ENCODE data around the gene SCAF1.
A peak's percentile ranks its signal among the peaks of the same experiment; 100 is the strongest.
"Not testable (repeated sequence)": the region's sequence is repeated elsewhere in the genome, so short reads cannot be mapped to it uniquely, and the experiment has no call there.

The SCAF1 gene

DNA sequence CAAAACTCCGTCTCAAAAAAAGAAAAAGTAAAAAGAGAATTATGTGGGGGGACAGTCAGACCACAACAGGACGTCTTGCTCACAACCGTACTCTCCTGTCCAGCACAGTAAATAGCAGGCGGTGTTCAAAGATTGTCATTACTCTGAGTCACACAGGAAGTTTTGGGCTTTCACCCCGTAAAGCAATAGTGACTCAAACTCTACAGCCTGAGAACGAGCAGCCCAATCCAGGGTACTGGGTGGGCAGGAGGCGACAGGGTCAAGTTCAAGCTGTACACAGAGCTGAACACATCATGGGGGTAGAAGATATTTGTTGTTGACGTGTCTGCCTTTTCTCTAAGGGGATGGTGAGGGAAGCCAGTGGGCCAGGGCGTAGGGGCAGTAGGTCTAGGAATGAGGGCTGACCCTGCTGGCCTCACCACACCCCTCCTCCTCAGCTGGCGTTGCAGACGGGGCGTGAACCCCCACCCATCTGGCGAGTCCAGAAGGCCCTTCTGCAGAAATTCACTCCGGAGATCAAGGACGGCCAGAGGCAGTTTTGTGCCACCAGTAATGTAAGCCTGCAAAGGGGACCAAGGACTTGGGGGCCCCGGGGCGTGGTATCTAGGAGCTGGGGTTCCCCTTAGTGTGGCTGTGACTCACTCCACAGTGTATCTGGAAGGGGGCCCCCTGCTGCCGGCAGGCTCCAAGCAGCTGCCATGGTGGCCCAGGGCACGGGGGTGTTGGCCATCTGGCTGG is 27.7 kb upstream of the SCAF1 start:
- DNase-seq = no peak

DNA sequence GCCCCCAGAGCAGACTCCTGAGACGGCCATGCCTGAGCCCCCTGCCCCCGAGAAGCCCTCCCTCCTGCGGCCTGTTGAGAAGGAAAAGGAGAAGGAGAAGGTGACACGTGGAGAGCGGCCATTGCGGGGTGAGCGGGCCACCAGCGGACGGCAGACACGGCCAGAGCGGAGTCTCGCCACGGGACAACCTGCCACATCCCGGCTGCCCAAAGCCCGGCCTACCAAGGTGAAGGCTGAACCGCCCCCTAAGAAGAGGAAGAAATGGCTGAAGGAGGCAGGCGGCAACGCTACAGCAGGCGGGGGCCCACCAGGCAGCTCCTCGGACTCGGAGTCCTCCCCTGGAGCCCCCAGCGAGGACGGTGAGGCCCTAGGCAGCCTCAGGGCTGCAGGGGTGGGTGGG is 26.1 kb upstream of the SCAF1 start:
- no peak for DNase-seq

DNA sequence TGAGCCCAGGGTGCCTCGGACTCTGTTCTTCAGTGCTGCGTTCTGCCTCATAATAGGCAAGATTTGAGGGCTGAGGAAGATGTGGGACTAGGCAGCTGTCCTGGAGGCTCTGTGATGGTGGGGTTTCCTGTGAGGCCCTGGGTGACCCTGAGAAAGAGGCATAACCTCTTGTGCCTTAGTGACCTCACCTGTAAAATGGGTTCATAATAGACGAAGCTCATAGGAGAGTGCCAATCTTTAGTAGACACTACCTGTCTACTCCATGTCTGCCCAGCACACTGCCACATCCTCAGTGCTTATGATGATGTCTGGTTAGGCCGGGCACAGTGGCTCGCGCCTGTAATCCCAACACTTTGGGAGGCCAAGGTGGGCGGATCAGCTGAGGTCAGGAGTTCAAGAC is 25.5 kb upstream of the SCAF1 start:
- DNase-seq = no peak

DNA sequence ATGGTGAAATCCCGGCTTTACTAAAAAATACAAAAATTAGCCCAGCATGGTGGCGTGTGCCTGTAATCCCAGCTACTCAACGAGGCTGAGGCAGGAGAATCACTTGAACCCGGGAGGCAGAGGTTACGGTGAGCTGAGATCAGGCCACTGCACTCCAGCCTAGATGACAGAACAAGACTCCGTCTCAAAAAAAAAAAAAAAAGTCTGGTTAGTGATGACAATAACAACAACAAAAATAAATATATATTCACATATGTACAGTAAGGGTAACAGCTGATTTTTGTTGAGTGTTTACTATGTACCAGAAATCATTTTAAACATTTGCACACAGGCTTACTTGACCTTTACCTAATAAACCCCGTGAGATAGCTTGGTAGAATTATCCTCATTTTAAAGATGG is 25.1 kb upstream of the SCAF1 start:
- DNase-seq = no peak

DNA sequence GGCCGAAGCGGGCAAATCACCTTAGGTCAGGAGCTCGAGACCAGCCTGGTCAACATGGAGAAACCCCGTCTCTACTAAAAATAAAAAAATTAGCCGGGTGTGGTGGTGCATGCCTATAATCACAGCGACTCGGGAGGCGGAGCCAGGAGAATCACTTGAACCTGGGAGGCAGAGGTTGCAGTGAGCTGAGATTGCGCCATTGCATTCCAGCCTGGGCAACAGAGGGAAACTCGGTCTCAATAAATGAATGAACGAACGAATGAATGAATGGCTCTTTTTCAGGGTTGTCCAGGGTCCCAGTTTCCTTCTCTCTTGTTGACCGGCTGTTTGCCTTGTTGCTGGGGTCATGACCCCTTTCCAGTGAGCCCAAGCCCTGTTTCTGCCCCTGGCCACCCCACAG is 24.1 kb upstream of the SCAF1 start:
- DNase-seq = not testable (repeated sequence)

DNA sequence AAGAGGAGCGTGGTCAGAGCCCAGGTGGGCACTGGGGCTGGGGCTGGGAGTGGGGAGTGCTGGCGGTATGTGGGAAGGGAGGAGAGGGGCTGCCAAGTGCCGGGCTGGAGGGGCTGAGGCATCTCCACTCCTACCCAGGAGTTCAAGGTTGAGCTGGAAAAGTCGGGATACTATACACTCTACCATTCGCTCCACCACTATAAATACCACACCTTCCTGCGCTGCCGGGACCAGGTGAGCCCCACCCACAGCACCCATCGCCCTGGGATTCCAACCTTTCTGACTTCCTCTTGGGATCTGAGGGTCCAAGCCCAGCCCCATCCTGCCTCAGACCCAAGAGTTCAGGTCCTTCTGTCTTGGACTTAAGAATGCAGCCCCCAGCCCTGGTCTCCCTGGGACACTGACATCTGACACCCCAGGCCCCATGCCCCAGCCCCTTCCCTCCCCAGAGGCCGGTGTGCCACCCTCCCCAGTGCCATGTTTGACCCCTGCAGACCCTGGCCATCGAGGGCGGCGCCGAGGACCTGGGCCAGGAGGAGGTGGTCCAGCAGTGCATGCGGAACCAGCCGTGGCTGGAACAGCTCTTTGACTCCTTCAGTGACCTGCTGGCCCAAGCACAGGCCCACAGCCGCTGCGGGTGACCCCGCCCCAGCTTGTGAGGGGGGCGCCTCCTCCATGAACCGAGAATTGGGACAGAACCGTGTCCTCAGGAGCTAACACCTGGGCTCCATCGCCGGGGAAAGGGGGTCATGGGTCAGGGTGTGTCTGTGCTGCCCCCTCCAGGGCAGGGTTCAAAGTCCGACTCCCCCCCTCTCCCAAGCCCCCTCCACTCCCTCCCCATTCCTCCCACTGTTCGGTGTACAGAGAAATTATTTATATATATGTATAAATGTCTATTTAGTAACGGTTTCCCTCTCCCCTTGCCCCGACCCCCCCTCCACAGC is 16.8 kb upstream of the SCAF1 start:
- no peak for DNase-seq

DNA sequence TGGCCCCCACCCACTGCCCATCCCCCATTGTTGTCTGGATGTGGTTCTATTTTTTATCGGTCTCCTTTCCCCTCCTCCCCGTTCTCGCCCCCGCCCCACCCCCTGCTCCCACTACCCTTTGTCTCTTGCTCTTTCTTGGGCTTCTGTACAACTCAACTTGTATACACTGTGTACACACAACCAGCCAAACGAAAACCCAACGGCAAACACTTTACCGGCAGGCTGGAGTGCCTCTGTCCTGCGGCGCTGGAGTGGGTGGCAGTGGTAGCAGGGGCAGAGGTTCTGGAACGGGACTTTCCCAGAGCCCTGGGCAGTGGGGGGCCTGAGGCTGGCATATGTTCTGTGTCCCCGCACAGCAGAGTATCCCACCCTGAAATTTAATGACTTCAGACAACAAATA is 15.8 kb upstream of the SCAF1 start:
- no peak for DNase-seq

DNA sequence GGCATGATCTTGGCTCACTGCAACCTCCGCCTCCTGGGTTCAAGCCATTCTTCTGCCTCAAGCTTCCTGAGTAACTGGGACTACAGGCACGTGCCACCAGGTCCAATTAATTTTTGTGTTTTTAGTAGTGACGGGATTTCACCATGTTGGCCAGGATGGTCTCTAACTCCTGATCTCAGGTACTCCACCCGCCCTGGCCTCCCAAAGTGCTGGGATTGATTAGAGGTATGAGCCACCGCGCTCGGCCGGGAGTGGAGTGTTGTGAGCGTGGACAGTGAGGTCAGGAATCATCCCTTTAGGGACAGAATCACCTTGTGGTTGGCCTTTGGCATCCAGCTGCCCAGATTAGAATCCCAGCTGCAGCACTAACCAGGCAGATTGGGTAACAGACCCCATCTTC is 12.3 kb upstream of the SCAF1 start:
- DNase-seq = no peak

DNA sequence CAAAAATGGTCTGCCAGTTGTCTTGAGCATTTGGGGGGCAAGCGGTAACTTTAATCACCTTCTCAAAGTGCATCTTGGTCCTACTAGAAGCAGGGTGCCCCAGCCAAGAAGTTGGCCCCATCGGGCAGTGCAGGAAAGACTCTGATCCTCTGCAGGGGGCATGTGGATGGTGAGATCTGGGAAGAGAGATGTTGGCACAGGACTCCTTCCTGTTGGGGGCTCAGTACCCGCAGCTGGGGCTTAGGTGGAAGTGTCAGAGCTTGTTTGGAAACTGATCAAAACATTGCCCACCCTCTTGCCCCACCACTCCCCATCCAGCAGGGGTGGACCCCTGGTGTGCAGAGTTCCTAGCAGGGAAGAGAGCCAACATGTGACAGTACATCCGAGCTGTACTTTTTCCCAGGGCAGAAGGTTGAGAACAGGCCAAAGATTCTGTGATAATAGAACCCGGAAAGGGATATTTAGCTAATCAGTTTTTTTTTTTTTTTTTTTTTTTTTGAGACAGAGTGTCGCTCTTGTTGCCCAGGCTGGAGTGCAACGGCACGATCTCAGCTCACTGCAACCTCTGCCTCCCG is 10.9 kb upstream of the SCAF1 start:
- DNase-seq = no peak

DNA sequence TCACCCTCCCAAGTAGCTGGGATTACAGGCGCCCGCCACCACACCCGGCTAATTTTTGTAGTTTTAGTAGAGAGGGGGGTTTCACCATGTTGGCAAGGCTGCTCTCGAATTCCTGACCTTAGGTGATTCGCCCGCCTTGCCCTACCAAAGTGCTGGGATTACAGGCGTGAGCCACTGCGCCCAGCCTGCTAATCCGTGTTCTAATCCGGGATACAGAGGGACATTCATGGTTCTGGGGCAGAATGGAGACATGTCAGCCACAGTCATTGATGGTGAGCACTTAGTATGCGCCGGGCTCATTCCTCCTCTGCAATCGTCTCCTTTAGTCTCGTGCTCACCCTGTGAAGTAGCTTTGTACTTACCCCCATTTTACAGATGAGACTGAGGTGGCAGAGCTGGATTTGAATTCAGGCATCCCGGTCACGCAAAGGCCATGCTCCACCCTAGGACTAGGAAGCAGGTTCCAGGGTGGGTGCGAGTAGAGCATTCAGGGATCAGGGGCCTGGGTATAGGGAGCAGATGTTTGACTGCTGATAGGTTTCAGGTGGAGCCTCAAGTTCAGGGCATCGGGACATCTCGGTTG is 10.3 kb upstream of the SCAF1 start:
- DNase-seq = no peak

DNA sequence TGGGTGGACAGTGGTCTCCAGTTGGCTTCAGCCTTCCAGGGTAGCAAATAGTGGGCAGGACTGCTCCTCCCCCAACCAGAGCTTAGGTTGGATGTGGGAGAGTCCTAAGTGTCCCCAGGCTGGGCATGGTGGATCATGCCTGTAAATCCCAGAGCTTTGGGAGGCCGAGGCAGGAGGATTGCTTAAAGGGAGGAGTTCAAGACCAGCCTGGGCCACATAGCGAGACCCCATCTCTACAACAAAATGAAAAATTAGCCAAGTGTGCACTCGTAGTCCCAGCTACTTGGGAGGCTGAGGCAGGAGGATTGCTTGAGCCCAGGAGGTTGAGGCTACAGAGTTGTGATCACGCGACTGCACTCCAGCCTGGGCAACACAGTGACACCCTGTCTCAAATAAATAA is 9.4 kb upstream of the SCAF1 start:
- DNase-seq = no peak

DNA sequence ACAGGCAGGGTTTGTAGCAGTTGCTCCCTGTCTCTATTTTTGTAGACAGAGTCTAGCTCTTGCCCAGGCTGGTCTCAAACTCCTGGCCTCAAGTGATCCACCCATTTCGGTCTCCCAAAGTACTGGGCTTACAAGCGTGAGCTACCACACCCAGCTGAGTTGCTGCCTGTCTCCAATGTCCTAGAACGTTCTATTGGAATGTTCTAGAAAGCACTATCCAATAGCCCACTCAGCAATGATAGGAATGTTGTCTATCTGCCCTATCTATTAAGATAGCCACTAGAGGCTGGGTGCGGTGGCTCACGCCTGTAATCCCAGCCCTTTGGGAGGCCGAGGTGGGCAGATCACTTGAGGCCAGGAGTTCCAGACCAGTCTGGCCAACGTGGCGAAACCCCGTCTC is 8.7 kb upstream of the SCAF1 start:
- not testable (repeated sequence) for DNase-seq

DNA sequence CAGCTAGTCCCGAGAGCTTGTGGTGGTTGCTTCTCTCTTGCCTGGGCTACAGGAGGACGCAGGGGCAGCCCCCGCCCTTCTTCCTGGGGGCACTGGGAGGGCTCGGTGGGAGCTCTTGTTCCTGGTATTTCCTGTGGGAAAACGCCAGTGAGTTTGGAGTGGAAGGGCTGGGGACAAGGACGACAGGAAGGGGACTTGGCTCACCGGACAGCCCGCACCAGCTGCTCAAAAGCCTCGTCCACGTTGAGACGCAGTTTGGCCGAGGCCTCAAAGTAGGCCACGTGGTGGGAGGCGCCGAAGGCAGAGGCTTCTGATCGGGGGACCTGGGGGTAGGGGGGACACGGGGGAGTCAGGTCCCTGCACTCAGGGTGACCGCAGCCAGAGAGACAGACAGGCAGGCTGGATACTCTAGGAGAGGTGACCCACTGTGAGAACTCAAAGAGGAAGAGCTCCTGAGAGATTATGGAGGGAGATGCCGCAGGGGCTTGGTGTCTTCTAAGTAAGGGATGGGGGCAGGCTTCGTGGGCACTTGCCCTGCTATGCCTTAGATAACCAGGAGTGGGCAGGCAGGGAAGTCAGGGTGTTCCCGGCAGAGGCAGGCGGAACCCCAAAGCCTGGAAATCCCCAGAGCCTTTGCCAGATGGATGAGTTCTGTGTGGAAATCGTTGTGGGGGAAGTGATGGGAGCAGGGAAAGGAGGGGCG is 6.3 kb upstream of the SCAF1 start:
- no peak for DNase-seq

DNA sequence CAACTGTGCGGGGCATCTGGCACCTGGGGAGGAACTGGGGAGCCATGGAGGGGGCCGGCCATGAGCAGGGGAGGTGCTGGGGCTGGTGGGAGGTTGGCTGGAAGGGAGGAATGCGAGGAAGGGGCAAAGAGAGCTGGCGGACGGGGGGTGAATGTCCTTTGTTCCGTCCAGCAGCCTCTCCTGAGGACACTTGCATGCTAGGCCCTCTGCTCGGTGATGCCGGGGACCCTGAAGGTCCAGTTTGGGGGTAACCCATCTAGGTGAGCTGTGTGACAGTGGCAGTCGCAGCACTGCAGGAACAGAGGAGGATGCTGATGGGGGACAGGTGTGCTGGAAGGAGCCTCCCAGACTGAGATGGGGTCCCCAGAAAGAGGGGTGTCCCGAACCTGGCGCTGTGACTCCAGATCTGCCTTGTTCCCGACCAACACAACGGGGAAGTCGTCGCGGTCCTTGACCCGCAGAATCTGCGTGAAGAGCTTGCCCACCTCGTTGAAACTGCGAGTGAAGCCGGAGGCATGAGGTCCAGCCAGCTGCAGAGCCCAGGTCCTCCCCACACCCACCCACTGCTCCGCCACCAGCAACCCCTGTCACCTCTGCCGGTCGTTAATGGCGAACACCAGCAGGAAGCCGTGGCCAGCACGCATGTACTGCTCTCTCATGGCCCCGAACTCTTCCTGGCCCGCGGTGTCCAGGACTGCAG is 5.6 kb upstream of the SCAF1 start:
- DNase-seq = no peak

DNA sequence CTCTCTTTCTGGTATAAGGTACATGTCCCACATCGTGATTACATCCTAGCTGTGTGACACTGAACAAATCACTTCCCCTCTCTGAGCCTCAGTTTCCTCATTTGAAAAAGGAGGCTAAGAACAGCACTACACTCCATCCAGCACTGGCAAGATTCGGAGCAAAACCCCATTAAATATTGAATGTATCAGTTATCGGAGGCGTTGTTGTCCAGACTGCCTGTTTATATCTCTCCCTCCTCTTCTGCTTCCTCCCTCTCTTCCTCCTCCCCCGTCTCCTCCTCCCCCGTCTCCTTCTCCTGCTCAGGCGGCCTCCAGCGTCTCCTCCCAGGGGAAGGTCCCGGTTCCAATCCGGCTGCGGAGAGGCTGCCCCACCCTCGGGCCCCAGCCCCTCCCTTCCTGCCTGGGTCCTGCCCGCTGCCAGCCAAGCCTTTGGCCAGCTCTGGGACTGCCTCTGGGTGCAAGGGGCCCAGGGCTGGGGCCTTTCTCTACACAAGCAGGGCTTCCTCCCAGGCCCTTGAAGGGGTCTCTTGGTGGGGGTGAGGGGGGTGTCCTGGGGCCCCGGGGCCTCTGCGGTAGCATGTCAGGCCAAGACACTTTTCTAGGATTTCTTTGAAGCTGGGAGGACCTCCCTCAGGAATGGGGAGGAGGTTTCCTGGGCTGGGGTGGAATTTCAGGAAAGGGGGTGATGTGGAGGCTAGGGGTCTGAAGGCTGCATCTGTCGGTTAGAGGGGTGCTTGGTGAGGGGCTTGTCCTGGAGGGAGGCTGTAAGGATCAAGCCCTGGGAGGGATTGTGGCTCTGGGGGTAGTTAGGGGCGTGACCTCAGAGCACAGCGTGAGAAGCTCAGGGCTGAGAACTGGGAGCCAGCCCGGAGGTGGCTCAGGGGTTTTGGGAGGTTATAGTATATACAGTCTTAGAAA is 3.9 kb upstream of the SCAF1 start:
- DNase-seq = no peak

DNA sequence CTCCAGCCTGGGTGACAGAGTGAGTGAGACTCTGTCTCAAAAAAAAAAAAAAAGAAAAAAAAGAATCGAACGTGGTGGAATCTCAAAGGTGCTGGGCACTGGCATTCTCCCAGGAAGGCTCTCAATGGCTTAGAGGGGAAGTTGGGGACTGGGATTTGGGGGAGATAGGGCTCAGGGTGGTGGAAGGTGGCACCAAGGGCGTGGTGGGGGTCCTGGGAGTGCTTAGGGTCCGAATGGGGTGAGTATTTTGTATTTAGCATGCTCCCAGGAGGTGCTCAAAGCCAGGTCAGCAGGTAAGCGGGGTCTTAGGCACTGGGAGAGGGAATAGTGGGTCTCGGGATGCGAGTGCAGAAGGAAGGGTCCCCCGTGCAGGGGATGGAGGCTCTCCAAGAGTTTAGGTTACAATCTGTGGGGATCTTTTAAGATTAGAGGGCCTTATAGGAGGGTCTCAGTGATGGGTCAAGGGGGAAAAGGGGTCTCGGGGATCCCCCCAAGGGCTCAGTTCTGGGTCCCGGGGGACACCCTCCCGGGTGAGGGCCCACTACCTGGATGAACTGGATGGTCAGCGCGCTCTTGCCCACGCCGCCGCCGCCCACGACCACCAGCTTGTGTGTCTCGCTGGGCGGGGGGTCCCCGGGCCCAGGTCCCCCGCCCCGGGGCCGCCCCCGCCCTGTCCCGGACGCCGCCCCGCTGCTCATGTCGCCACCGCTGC is 2.5 kb upstream of the SCAF1 start:
- peak; percentile 7 for DNase-seq

DNA sequence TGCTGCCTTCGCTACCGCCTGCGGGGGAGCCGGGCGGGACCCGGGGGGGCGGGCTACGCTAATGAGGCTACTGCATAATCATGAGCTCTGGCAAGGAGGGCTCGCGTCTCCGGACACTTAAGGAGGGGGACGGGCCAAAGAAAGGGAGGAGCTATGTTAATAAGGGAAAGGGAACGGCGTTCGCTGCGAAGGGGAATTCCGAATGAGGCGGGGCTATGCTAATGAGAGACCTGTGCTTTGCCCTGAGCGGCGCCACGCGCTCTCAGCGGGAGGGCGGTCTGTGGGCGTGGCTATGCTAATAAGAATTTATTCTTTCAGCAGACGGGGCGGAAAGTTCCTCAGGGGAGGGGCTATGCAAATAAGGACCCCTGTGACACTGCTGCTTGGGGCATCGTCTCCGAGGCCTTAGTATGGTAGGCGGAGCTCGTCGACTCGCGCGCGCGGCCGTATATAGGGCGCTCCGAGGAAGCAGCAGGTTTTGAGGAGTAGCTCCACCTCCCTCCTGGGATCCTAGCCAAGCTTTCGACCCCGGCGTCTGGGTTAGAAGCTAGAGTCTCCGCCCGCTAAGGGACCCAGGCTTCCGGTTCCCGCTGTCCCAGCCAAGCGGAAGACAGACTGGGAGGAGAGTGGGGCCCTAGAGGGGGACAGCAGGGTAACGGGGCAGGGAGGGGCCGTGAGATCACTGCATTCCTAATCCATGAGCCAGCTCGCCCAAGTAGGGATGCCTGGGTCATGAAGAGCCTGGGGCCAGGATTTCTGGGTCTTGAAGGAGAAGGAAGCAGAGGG is 1.7 kb upstream of the SCAF1 start, which contains the start of gene RRAS:
Gene RRAS, minus strand, starts transcription at position 31 of the 786 bp plus-strand sequence. CDS start 45 bp downstream, outside the sequence.
- DNase-seq = peak; percentile 100

DNA sequence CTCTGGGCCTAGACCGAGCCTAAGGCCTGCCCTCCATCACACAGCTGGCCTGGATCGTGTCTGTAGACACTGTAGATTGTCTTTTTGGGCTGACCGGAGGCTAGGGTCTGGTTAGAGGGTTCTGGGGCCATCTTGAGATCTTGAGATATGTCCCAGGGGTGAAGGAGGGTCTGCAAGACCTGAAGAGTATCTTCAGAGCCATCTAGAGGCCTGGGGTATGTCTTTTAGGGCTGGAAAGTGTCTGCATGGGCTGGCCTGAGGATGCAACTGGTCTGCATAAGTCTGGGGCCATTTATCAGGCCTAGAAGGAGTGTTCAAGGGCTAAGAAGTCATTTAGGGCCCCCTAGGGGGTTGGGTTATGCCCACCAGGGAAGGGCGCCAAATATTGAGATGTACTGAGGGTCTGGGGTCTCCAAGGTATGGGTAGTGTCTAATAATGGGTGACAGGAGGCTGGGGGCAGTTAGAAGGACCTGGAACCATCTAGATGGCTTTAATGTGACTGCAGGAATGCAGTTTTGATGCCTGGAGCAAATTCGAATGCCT is 555 bp downstream of the SCAF1 start:
- DNase-seq = no peak

DNA sequence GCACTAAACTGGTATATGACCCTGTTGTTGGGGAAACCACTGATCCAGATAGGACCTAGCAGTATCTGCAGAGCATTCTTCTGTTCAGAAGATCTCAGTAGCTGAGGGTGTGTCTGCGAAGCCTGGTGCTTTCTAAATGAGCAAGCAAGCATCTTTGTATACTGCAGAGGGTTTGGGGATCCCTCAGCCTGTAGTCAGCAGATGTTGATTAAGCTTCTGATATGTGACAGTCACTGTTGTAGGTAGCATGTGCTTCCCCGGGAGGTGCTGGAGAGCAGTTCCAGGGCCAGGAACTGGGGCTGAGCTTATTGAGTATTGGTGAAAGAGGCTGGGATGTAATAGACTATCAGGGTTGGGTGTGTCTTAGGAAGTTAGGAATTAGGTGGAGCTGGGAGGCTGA is 1.5 kb downstream of the SCAF1 start:
- DNase-seq = no peak
